AG10803 (cell line): ENCODE results near the gene BORA.
A peak's percentile ranks its signal among the peaks of the same experiment; 100 is the strongest.

ENCODE experiments used
- DNase-seq: peaks from one replicate; pipeline ENCODE4 v3.0.0; 2010; ENCODE audit warnings: low read depth
- H3K4me3 ChIP-seq: 2 replicates; pipeline ENCODE4 v1.5.1; 2011; ENCODE audit warnings: mild to moderate bottlenecking, low read length, control low read depth
- CTCF ChIP-seq: conservative IDR thresholded peaks from 2 replicates; pipeline ENCODE4 v1.5.1; 2011; ENCODE audit warnings: mild to moderate bottlenecking, low read length, control low read depth, inconsistent platforms

The BORA gene

DNA sequence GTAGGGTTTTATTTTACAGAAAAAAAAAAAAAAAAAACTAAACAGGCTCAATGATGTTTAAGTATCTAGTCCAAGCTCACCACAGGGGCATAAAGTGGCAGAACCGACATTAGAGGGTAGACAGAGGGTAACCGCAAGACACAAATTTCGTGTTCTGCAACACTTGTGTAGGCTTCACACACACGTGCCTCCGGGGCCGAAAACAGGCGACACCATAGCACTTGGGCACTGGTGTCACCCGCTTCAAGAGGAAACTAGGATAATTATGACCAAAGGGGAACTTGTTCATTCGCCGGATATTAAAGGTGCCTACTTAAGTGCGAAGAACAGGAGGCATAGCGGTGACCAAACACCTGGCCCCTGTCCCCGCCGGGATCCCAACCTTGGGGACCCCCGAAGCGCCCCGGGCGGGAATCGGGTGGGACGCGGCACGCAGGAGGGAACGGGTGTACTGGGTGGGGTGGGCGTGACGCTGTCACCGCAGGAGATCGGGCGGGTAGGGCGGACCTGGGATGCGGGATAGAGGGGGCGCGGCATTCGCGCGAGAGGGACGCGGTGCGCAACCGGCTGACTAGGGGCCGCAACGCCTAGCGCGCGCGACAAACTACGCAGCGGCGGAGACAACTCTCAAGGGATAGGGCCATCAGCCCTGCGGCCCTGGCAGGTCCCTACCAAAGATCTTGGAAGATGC, 852 bp upstream of the BORA start:
- H3K4me3 ChIP-seq: peak overlapping the region; percentile 94
- no peak for TF ChIP-seq CTCF
- DNase-seq: peak; percentile 12

DNA sequence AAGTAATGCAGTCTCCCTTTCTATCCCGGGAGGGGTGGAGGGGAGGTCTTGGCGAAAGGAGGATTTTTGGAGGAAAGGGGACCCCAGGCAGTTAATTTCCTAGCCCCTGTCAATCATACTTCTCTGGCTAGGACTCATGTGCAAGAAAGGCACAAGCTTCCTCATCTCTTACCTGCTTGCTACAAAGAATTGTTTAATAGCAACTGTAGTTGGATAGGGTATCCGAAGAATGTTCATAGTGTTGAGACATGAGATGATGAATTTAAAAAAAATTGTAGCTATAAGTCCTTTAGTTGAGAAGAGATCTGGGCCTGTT, 525 bp downstream of the BORA start:
- no peak for DNase-seq
- no peak for TF ChIP-seq CTCF
- peak overlapping the region; percentile 86 for H3K4me3 ChIP-seq

DNA sequence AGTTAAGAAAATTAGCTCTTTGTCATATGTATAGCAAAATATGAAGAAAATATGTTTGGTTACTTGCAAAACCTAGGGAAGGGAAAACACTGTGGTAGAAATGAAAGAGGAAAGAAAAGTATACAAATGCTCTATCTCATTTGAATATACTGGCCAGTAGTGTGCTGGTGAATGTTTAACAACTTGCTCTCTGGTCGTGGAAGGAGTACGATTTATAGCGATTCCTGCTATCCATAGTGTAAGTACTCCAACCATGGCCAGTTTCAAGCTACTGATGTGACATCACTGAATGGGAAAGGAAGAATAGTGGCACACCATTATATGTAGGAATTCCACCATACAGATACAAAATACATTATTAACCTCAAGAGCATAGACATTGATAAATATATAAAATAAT, 9.3 kb downstream of the BORA start:
- TF ChIP-seq CTCF: no peak
- DNase-seq: no peak
- H3K4me3 ChIP-seq: no peak overlapping the region

DNA sequence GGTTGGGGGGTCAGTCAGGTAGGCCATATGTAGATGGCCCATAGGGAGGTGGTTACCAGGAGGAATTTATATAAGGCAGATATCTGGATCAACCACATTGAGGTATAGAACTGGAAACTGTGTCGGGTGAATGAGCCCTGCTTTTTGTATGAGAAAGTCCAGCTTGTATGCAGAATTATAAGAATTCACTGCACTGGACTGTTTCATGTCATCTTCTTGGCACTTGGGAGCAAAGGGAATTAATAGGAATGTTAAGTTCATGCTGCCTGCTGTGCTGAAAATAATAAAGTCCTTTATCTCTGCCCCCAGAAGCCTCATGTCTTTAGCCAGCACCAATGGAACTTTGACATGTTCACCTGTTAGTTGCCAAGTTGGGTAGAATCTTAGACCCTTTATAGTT, 12.3 kb downstream of the BORA start:
- TF ChIP-seq CTCF: no peak
- DNase-seq: no peak
- H3K4me3 ChIP-seq: no peak overlapping the region

DNA sequence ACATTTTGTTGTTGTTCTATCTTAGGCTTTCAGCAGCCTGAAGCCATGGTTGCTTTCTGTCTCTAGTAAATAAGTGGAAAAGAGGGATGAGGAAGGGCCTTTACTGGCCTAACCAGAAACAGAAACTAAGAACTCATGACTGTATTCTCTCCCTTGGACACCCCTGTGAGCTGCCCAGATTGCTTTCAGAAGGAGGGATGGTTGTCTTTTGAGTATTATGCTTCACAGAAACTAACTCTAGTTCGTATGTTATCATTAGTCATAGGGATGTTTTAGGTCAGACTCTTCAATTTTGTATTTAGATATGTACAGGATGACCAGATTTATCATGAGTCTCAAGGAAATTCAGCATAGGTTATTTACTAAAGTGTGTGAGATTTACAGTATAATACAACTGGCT, 17.5 kb downstream of the BORA start:
- TF ChIP-seq CTCF: no peak
- H3K4me3 ChIP-seq: no peak overlapping the region
- no peak for DNase-seq

DNA sequence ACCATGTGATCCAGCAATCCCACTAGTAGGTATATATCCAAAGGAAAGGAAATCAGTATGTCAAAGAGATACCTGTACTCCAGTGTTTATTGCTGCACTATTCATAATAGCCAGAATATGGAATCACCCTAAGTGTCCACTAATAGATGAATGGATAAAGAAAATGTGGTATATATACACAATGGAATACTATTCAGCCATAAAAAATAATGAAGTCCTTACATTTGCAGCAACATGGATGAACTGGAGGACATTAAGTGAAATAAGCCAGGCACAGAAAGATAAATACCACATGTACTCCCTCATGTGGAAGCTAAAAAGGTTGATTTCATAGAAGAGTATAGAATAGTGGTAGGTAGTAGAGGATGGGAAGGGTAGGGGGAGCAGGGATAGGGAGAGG, 23.5 kb downstream of the BORA start:
- TF ChIP-seq CTCF: no peak
- H3K4me3 ChIP-seq: no peak overlapping the region
- DNase-seq: no peak

DNA sequence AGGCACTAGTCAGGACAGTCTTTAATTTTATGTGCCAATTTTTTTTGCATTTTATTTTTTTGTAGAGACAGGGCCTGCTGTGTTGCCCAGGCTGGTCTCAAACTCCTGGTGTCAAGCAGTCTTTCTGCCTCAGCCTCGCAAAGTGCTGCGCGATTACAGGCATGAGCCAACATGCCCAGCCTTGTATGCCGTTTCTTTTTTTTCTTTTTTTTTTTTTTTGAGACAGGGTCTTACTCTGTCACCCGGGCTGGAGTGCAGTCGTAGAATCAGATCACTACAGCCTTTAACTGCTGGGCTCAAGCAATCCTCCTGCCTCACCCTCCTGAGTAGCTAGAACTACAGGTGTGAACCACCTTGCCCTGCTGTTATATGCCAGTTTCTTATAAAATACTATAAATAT, 26.4 kb downstream of the BORA start:
- DNase-seq: no peak
- H3K4me3 ChIP-seq: no peak overlapping the region
- no peak for TF ChIP-seq CTCF
